ENCODE results near the gene GRAMD2A. TPM values are rescaled to one million over a fixed set of nuclear protein-coding genes. Genes with fewer than 3 reads are reported as not detected.

Gene GRAMD2A
- 1 to 10 TPM in 1 of 4 donors, under 1 TPM in 1, not detected in 2; 0.41 to 1.4 TPM for total RNA-seq

DNA sequence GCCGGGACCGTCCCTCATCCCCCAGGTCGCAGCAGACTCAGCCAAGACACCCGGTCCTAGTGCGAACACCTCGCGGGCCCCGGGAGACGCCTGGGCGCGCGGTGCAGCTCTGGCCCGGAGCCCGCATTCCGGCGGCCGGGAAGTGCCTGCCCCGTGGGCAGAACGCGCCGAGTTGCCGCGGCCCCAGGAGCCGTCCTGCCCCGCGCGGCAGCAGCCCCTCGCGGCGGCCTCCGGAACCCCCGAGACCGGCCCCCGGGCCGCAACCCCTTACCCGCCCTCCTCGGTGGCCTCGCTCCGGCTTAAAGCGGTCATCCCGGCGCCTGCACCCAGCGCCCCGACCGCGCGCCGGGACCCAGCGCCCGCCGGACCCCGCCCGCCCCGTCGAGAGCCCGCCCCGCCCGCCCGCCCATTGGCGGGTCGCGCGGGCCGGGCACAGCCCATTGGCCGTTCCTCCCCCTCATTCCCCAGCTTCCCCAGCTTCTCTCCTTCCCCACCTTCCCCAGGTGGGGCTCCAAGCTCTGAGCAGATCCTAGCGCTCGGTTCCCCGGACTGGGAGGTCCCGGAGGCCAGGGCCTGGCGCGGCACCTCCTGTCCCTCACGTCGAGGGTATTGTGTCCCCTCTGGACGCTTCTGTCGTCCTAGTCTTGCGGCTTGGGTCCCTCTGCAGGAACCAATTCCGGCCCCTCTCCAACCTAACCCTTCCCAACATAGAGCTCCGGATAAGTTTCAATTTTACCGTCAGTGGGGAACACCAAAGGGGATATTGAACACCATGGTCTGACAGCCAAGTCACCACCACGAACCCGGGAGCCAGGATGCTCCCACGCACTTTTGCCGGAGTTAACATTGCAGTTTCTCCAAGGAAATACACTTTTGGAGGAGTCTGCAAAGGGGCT lies at the start of gene GRAMD2A:
TSS of gene GRAMD2A (minus strand) at position 328 of the 896 bp plus-strand sequence.
- H3K4me1 ChIP-seq, result peaks cover 0 to 12% (median 5%) of the 10 kb centered on the region in 4 donors
- H3K27ac ChIP-seq, result no peak within 1 kb of the TSS
- no peak for TF ChIP-seq CTCF (IDR thresholded peaks at IDR 0.05)
- no peak for TF ChIP-seq POLR2A (IDR thresholded peaks at IDR 0.05)
- TF ChIP-seq EP300 (IDR thresholded peaks at IDR 0.05; ENCODE audit: low read depth), result no peak
- no peak for TF ChIP-seq POLR2AphosphoS5 (IDR thresholded peaks at IDR 0.05)
- 38% methylated on average over 27 of the region's 83 CpGs; no CpG with 5 or more reads in 1 of the 2 donors for WGBS, 2 donors (ENCODE audit: low coverage in 1 of 2)
- in situ Hi-C loops (cut with MboI; ENCODE audit: low pct_ligation_motif_present in 1 of 4, low pct_unique_long_range_greater_than_20kb in 1 of 4, low sequenced_read_pairs in 3 of 4) (no loop called here), intact Hi-C loops (cut with DNase I; ENCODE audit: low total_unique reads) (no loop called here)
- H3K27me3 ChIP-seq, result peaks cover 31% of the 10 kb centered on the region
- DNase-seq, result peak; percentile 27
- peaks cover 0 to 32% (median 9%) of the 10 kb centered on the region in 4 donors for H3K36me3 ChIP-seq
- H3K4me3 ChIP-seq, result peak within 1 kb of the TSS; percentile 16 to 50 (median 38)
- no peaks in the 10 kb centered on the region for H3K9me3 ChIP-seq

- no peak overlapping the region for H3K4me3 ChIP-seq
- in situ Hi-C loops (cut with MboI; ENCODE audit: low pct_ligation_motif_present in 1 of 4, low pct_unique_long_range_greater_than_20kb in 1 of 4, low sequenced_read_pairs in 3 of 4), result no loop called here
- no peak for TF ChIP-seq EP300 (IDR thresholded peaks at IDR 0.05; ENCODE audit: low read depth)
- no peak for TF ChIP-seq CTCF (IDR thresholded peaks at IDR 0.05)
- TF ChIP-seq POLR2AphosphoS5 (IDR thresholded peaks at IDR 0.05), result no peak
- TF ChIP-seq POLR2A (IDR thresholded peaks at IDR 0.05), result no peak
- H3K27ac ChIP-seq, result no peak overlapping the region
- H3K4me1 ChIP-seq, result peaks cover 0 to 1% (median under 1%) of the 10 kb centered on the region in 4 donors
- 83 to 86% methylated on average over 1 to 2 of the region's 2 CpGs for WGBS, 2 donors (ENCODE audit: low coverage in 1 of 2)
- H3K36me3 ChIP-seq, result peaks cover 0 to 19% (median 6%) of the 10 kb centered on the region in 4 donors
- DNase-seq, result no peak
- intact Hi-C loops (cut with DNase I; ENCODE audit: low total_unique reads), result no loop called here
- no peaks in the 10 kb centered on the region for H3K27me3 ChIP-seq
- H3K9me3 ChIP-seq, result no peaks in the 10 kb centered on the region
These were observed 45.3 kb upstream of the GRAMD2A start for GRCh38 chr15:72242775-72243370.

- no peak for DNase-seq
- H3K27ac ChIP-seq, result no peak overlapping the region
- peaks cover 0 to 14% (median 10%) of the 10 kb centered on the region in 4 donors for H3K4me1 ChIP-seq
- no peaks in the 10 kb centered on the region for H3K9me3 ChIP-seq
- TF ChIP-seq POLR2A (IDR thresholded peaks at IDR 0.05), result no peak
- no peak for TF ChIP-seq POLR2AphosphoS5 (IDR thresholded peaks at IDR 0.05)
- no peak for TF ChIP-seq EP300 (IDR thresholded peaks at IDR 0.05; ENCODE audit: low read depth)
- no peak for TF ChIP-seq CTCF (IDR thresholded peaks at IDR 0.05)
- no peak overlapping the region for H3K4me3 ChIP-seq
- no peaks in the 10 kb centered on the region for H3K27me3 ChIP-seq
- peaks cover 0 to 19% (median 6%) of the 10 kb centered on the region in 4 donors for H3K36me3 ChIP-seq
- in situ Hi-C loops (cut with MboI; ENCODE audit: low pct_ligation_motif_present in 1 of 4, low pct_unique_long_range_greater_than_20kb in 1 of 4, low sequenced_read_pairs in 3 of 4), result no loop called here
- intact Hi-C loops (cut with DNase I; ENCODE audit: low total_unique reads), result no loop called here
These were observed 42.1 kb upstream of the GRAMD2A start for GRCh38 chr15:72239652-72240051.

- no peaks in the 10 kb centered on the region for H3K27me3 ChIP-seq
- no peak overlapping the region for H3K27ac ChIP-seq
- peaks cover 0 to 14% (median 10%) of the 10 kb centered on the region in 4 donors for H3K4me1 ChIP-seq
- in situ Hi-C loops (cut with MboI; ENCODE audit: low pct_ligation_motif_present in 1 of 4, low pct_unique_long_range_greater_than_20kb in 1 of 4, low sequenced_read_pairs in 3 of 4), result no loop called here
- no peak overlapping the region for H3K4me3 ChIP-seq
- peaks cover 0 to 19% (median 6%) of the 10 kb centered on the region in 4 donors for H3K36me3 ChIP-seq
- 93 to 99% methylated on average over 2 to 3 of the region's 3 CpGs for WGBS, 2 donors (ENCODE audit: low coverage in 1 of 2)
- DNase-seq, result no peak
- no peaks in the 10 kb centered on the region for H3K9me3 ChIP-seq
- no peak for TF ChIP-seq POLR2AphosphoS5 (IDR thresholded peaks at IDR 0.05)
- TF ChIP-seq CTCF (IDR thresholded peaks at IDR 0.05), result no peak
- no peak for TF ChIP-seq POLR2A (IDR thresholded peaks at IDR 0.05)
- no peak for TF ChIP-seq EP300 (IDR thresholded peaks at IDR 0.05; ENCODE audit: low read depth)
- intact Hi-C loops (cut with DNase I; ENCODE audit: low total_unique reads), result no loop called here
These were observed 41.0 kb upstream of the GRAMD2A start for GRCh38 chr15:72238586-72238985.

Measured in transverse colon (tissue), 4 donors.